ENCODE data around the gene LCN1. TPM values are rescaled to one million over a fixed set of nuclear protein-coding genes. Genes with fewer than 3 reads are reported as not detected.

The LCN1 gene
- not detected in 5 replicates for total RNA-seq (2022; extraction: Qiagen RNA extraction)

GRCh38 chr9:135520916-135521607 lies at the start of gene LCN1:
TSS of gene LCN1 (plus strand) at chr9:135521440. CDS start at chr9:135521498, 58 bp downstream.

GRCh38 chr9:135479469-135480052 lies 41.7 kb upstream of the LCN1 start, which contains the start of gene PPP1R26:
TSS of gene PPP1R26 (plus strand) at chr9:135479782. CDS start at chr9:135484511, 4,729 bp downstream.

DNA sequence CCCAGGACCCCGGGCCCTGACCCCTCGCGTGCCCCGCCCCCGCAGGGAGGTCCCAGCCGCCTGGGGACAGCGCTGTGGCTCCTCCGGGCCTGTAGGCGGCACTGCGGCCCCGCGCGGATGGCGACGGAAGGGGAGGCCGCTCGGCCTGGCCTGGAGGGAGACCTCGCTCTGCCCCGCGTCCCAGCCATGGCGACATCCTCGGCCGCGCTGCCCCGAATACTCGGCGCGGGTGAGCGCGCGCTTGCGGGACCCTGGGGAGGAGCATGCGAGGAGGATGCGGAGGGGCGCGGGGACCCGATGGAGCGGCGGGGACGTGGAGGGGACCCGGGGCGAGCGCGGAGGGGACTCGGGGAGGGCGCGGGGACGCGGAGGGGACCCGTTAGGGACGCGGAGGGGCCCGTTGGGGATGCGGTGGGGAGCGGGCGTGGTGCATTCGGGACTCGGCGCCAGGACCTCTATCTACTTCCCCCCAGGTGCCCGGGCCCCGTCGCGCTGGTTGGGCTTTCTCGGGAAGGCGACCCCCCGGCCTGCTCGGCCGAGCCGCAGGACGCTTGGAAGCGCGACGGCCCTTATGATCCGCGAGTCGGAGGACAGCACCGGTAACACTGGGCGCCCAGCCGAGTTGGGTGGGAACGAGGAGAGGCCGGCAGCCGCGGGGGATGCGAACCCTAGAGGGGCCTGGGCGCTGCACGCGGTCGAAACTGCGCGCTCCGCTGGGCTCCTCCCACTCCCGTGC lies 20.5 kb upstream of the LCN1 start, which contains the start of gene MRPS2:
Gene MRPS2, plus strand, starts transcription at position 158 of the 736 bp plus-strand sequence. Its CDS starts 29 bp downstream, at position 187.

DNA sequence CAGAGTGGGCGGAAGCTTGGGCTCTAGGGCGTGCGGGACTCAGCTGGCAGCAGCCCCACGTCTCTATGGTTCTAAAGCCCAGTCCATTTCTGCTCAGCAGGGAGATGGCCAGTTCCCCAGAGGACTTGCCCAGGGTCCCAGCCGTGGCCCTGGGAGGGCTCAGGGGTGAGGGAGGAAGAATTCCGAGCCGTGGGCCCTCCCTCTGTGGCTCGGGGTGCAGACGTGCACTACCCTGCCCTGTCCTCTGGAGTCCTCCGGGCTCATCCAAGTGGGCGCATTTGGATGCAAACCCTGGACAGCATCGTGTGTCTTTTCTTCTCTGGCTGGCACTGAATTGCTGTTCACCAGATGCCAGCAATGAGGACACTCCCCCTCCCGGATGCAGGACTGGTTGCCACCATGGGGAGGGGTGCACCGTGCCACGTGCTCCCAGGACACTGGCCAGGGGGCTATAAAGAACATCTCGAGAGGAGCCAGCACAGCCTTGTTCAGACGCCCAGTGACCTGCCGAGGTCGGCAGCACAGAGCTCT lies 24.5 kb downstream of the LCN1 start, which contains the start of gene OBP2A:
Gene OBP2A, plus strand, starts transcription at position 481 of the 531 bp plus-strand sequence. CDS start 55 bp downstream, outside the sequence.

DNA sequence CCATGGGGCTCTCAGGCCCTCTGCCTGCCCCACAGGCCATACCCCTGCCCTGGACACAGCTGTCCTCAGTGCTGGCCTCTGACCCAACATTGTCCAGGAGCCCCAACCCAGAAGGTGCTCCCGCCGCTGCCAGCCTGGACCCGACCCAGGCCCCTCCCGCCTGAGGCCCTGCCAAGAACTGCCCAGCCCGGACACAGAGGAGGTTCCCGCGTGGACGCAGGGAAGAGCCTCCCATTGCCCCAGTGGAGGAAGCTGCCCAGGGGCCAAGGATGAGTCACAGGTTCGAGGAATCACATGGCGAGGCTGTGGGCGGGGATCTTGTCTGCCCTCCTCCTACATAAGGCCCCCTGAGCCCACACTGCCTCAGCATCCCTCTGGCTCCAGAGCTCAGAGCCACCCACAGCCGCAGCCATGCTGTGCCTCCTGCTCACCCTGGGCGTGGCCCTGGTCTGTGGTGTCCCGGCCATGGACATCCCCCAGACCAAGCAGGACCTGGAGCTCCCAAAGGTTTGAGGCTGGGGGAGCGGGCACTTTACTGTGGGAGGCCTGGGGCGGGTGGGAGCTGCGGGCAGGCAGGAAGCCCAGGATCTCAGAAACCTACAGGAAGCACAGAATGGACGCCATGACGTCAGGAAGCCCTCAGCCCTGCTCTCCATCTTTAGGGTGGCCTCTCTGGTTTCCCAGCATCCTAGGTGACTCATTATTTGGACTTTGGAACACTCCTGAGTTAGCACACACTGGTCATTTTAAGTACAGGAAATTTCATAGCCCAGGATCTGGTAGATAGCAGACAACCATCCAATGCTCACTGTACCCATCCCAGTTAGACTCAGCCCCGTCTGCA lies 40.4 kb downstream of the LCN1 start, which contains the start of gene PAEP:
Gene PAEP, plus strand, starts transcription at position 366 of the 844 bp plus-strand sequence.

Other genes with a start within 250 kb of the LCN1 start
- 13.0 to 20.2 TPM (median 18.7 TPM) in 5 replicates for gene PPP1R26, start 41.7 kb upstream of the LCN1 start, total RNA-seq (2022; extraction: Qiagen RNA extraction)
- gene MRPS2, start 20.8 kb upstream of the LCN1 start, total RNA-seq (2022; extraction: Qiagen RNA extraction) = 110 to 136 TPM (median 129 TPM) in 5 replicates
- gene OBP2A, start 24.7 kb downstream of the LCN1 start, total RNA-seq (2022; extraction: Qiagen RNA extraction) = not detected in 5 replicates
- gene PAEP, start 40.3 kb downstream of the LCN1 start, total RNA-seq (2022; extraction: Qiagen RNA extraction) = 0.25 to 0.45 TPM (median 0.34 TPM) in 4 of 5 replicates, not detected in the other
- not detected in 5 replicates for gene GLT6D1, start 118.1 kb downstream of the LCN1 start, total RNA-seq (2022; extraction: Qiagen RNA extraction)
- not detected in 5 replicates for gene LCN9, start 141.9 kb downstream of the LCN1 start, total RNA-seq (2022; extraction: Qiagen RNA extraction)
- not detected in 5 replicates for gene SOHLH1, start 178.0 kb downstream of the LCN1 start, total RNA-seq (2022; extraction: Qiagen RNA extraction)
- gene KCNT1, start 180.7 kb downstream of the LCN1 start, total RNA-seq (2022; extraction: Qiagen RNA extraction) = 0.03 to 0.05 TPM in 2 of 5 replicates, not detected in the others